K562 (cell line): Measurements from ENCODE around the gene MAST4.

ENCODE experiments used
- EP300 ChIP-seq: IDR thresholded peaks from 2 replicates; pipeline ENCODE4 v1.6.1; 2012; ENCODE audit warnings: low read length, improper control_type of control experiment
- SP1 ChIP-seq: sonication (generic); formaldehyde crosslinking; IDR thresholded peaks from 2 replicates; pipeline ENCODE4 v1.8.1; 2022; ENCODE audit warnings: mild to moderate bottlenecking, missing genetic modification reagents

DNA sequence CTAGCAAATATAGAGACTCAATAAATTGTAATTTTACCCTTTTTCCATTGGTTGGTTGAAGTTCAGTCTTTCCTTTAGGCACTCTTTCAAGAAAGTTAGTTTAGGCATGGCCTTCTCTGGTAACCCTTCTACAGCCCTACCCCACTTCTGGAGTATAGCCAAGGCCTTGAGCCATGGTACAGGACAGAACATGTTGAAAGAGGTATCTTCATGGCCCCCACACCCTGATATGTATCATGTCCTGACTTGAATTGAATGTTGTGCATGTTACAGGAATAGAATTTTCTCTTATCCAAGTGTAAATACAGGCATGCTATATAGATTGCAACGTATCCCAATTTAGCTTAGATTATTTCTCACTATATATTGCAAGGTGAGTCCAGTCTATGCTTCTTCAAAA is 424.8 kb downstream of the MAST4 start:
- no peak for TF ChIP-seq EP300
- TF ChIP-seq SP1 (CRISPR knock-in tag): no peak
